ENCODE data around the gene LYZ.

- TF ChIP-seq, protein P1, sequence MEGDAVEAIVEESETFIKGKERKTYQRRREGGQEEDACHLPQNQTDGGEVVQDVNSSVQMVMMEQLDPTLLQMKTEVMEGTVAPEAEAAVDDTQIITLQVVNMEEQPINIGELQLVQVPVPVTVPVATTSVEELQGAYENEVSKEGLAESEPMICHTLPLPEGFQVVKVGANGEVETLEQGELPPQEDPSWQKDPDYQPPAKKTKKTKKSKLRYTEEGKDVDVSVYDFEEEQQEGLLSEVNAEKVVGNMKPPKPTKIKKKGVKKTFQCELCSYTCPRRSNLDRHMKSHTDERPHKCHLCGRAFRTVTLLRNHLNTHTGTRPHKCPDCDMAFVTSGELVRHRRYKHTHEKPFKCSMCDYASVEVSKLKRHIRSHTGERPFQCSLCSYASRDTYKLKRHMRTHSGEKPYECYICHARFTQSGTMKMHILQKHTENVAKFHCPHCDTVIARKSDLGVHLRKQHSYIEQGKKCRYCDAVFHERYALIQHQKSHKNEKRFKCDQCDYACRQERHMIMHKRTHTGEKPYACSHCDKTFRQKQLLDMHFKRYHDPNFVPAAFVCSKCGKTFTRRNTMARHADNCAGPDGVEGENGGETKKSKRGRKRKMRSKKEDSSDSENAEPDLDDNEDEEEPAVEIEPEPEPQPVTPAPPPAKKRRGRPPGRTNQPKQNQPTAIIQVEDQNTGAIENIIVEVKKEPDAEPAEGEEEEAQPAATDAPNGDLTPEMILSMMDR (optimal IDR thresholded peaks at IDR 0.05 in 1 of 3, IDR thresholded peaks at IDR 0.05 in 1 of 3, conservative IDR thresholded peaks at IDR 0.05 in 1 of 3; ENCODE audit: extremely low read depth in 1 of 3, insufficient read depth in 2 of 3, low read length in 3 of 3), result no peak
- no peak for TF ChIP-seq EZH2 (IDR thresholded peaks at IDR 0.05; ENCODE audit: low read length)
Observed at GRCh38 chr12:69328426-69328825, 19.8 kb upstream of the LYZ start.

Measured in keratinocyte (primary cell).